ENCODE results near the gene NKD1.
A peak's percentile ranks its signal among the peaks of the same experiment; 100 is the strongest.

Gene NKD1

GRCh38 chr16:50676684-50677225 lies 128.6 kb downstream of the NKD1 start:
- H3K79me2 ChIP-seq (ENCODE audit: insufficient read depth, low read length) = peaks cover 45% of the 10 kb centered on the region
- peaks cover 4% of the 10 kb centered on the region for H4K20me1 ChIP-seq (ENCODE audit: insufficient read depth, low read length, poor library complexity, severe bottlenecking)
- peak overlapping the region; percentile 92 for H3K4me2 ChIP-seq (ENCODE audit: low read depth, low read length, poor library complexity, severe bottlenecking)
- no peak overlapping the region for H2AFZ ChIP-seq (ENCODE audit: low read length)
- H3K9me2 ChIP-seq (replicated peaks; ENCODE audit: low read depth, low read length) = no peaks in the 10 kb centered on the region
- peaks cover 13% of the 10 kb centered on the region for H3K9me3 ChIP-seq (ENCODE audit: insufficient read depth, low read depth, low read length)
- no peak overlapping the region for H3K4me3 ChIP-seq (ENCODE audit: low read length, poor library complexity, severe bottlenecking)
- H3K4me1 ChIP-seq (ENCODE audit: insufficient read depth, low read length, poor library complexity, severe bottlenecking) = peaks cover 26% of the 10 kb centered on the region
- no peak overlapping the region for H3K9ac ChIP-seq (ENCODE audit: low read depth, low read length, poor library complexity, severe bottlenecking)
- no peaks in the 10 kb centered on the region for H3K27me3 ChIP-seq (ENCODE audit: insufficient read depth, low read length, poor library complexity, severe bottlenecking)
- TF ChIP-seq CTCF (conservative IDR thresholded peaks at IDR 0.05; ENCODE audit: low read length) (no peak), EZH2phosphoT487 (IDR thresholded peaks at IDR 0.05; ENCODE audit: borderline replicate concordance) (no peak)
- peaks cover 32% of the 10 kb centered on the region; the same call in 1 of the 2 replicates for H3K36me3 ChIP-seq (ENCODE audit: insufficient read depth, low read length)
- H3F3A ChIP-seq (ENCODE audit: low read depth) = no peaks in the 10 kb centered on the region

- Histone ChIP-seq H3K36me3 (ENCODE audit: insufficient read depth, low read length) (peaks cover 26% of the 10 kb centered on the region; the same call in 1 of the 2 replicates), H3K4me3 (ENCODE audit: low read length, poor library complexity, severe bottlenecking) (no peak overlapping the region), H3K4me2 (ENCODE audit: low read depth, low read length, poor library complexity, severe bottlenecking) (peak overlapping the region; percentile 92), H2AFZ (ENCODE audit: low read length) (no peak overlapping the region), H4K20me1 (ENCODE audit: insufficient read depth, low read length, poor library complexity, severe bottlenecking) (peaks cover 4% of the 10 kb centered on the region), H3K4me1 (ENCODE audit: insufficient read depth, low read length, poor library complexity, severe bottlenecking) (peaks cover 32% of the 10 kb centered on the region), H3K9ac (ENCODE audit: low read depth, low read length, poor library complexity, severe bottlenecking) (no peak overlapping the region), H3K27me3 (ENCODE audit: insufficient read depth, low read length, poor library complexity, severe bottlenecking) (no peaks in the 10 kb centered on the region), H3K9me3 (ENCODE audit: insufficient read depth, low read depth, low read length) (peaks cover 7% of the 10 kb centered on the region; the same call in 1 of the 2 replicates), H3K79me2 (ENCODE audit: insufficient read depth, low read length) (peaks cover 45% of the 10 kb centered on the region), H3F3A (ENCODE audit: low read depth) (no peaks in the 10 kb centered on the region), H3K9me2 (replicated peaks; ENCODE audit: low read depth, low read length) (no peaks in the 10 kb centered on the region)
- TF ChIP-seq EZH2phosphoT487 (IDR thresholded peaks at IDR 0.05; ENCODE audit: borderline replicate concordance) (no peak), CTCF (conservative IDR thresholded peaks at IDR 0.05; ENCODE audit: low read length) (peak; percentile 69)
Measured at GRCh38 chr16:50677351-50677750, 129.2 kb downstream of the NKD1 start.

GRCh38 chr16:50678531-50678930 lies 130.3 kb downstream of the NKD1 start:
- Histone ChIP-seq H3K27me3 (ENCODE audit: insufficient read depth, low read length, poor library complexity, severe bottlenecking) (no peaks in the 10 kb centered on the region), H3K4me1 (ENCODE audit: insufficient read depth, low read length, poor library complexity, severe bottlenecking) (peaks cover 44% of the 10 kb centered on the region), H4K20me1 (ENCODE audit: insufficient read depth, low read length, poor library complexity, severe bottlenecking) (peaks cover 4% of the 10 kb centered on the region), H3K9ac (ENCODE audit: low read depth, low read length, poor library complexity, severe bottlenecking) (peak overlapping the region; percentile 97), H3K4me3 (ENCODE audit: low read length, poor library complexity, severe bottlenecking) (peak overlapping the region; percentile 79), H3K9me3 (ENCODE audit: insufficient read depth, low read depth, low read length) (no peaks in the 10 kb centered on the region), H3K79me2 (ENCODE audit: insufficient read depth, low read length) (peaks cover 45% of the 10 kb centered on the region), H3K9me2 (replicated peaks; ENCODE audit: low read depth, low read length) (no peaks in the 10 kb centered on the region), H3F3A (ENCODE audit: low read depth) (no peaks in the 10 kb centered on the region), H3K4me2 (ENCODE audit: low read depth, low read length, poor library complexity, severe bottlenecking) (peak overlapping the region; percentile 92), H2AFZ (ENCODE audit: low read length) (no peak overlapping the region), H3K36me3 (ENCODE audit: insufficient read depth, low read length) (peaks cover 14% of the 10 kb centered on the region; the same call in 1 of the 2 replicates)
- TF ChIP-seq CTCF (conservative IDR thresholded peaks at IDR 0.05; ENCODE audit: low read length) = no peak
- TF ChIP-seq EZH2phosphoT487 (IDR thresholded peaks at IDR 0.05; ENCODE audit: borderline replicate concordance) = no peak

Data from Loucy (cell line).